WTC11 (cell line): ENCODE data around the gene RBM10. TPM values are rescaled to one million over a fixed set of nuclear protein-coding genes. Genes with fewer than 3 reads are reported as not detected.

Experiments
- ATAC-seq: fragments of 200-7000 bp; cut with Tn5 transposase; 2 replicates; pipeline ENCODE4 v1.10.0; 2021; ENCODE audit warnings: mild to moderate bottlenecking, moderate library complexity
- CTCF ChIA-PET: fragments of 300-600 bp; sonication (Branson Sonifier 250); formaldehyde crosslinking; loops from one replicate; lab custom pipeline; 2021; ENCODE audit warnings: antibody characterized with exemption; lab: Charles Lee
- POLR2A ChIA-PET: fragments of 350-600 bp; sonication (Branson Sonifier 250); formaldehyde crosslinking; loops from one replicate; lab custom pipeline; 2021; ENCODE audit warnings: antibody characterized with exemption; lab: Charles Lee
- DNase-seq: peaks from one replicate; pipeline ENCODE4 v3.0.0; 2021; ENCODE audit warnings: low spot score
- H3K27ac Mint-ChIP-seq: 2 replicates; pipeline ENCODE4 v1.8.0; 2021; ENCODE audit warnings: mixed read lengths
- H3K27me3 Mint-ChIP-seq: 2 replicates; pipeline ENCODE4 v1.8.0; 2021; ENCODE audit warnings: low read depth, mild to moderate bottlenecking, moderate library complexity, mixed read lengths
- H3K36me3 Mint-ChIP-seq: 2 replicates; pipeline ENCODE4 v1.8.0; 2021; ENCODE audit warnings: mixed read lengths
- H3K4me1 Mint-ChIP-seq: 2 replicates; pipeline ENCODE4 v1.8.0; 2022; ENCODE audit warnings: mixed read lengths
- H3K4me3 Mint-ChIP-seq: 2 replicates; pipeline ENCODE4 v1.8.0; 2021; ENCODE audit warnings: mild to moderate bottlenecking, moderate library complexity, mixed read lengths
- H3K9me3 Mint-ChIP-seq: 2 replicates; pipeline ENCODE4 v1.8.0; 2021; ENCODE audit warnings: mixed read lengths
- CREM ChIP-seq: sonication (generic); formaldehyde crosslinking; IDR thresholded peaks from 2 replicates; pipeline ENCODE4 v1.8.1; 2022; ENCODE audit warnings: mild to moderate bottlenecking, missing genetic modification reagents, moderate library complexity
- GABPB1 ChIP-seq: sonication (generic); formaldehyde crosslinking; IDR thresholded peaks from 2 replicates; pipeline ENCODE4 v1.8.1; 2023; ENCODE audit warnings: mild to moderate bottlenecking, missing genetic modification reagents
- NR1H2 ChIP-seq: sonication (generic); formaldehyde crosslinking; IDR thresholded peaks from 2 replicates; pipeline ENCODE4 v1.9.0; 2021; ENCODE audit warnings: mild to moderate bottlenecking, moderate library complexity, missing genetic modification reagents
- SMAD3 ChIP-seq: sonication (generic); formaldehyde crosslinking; IDR thresholded peaks from 2 replicates; pipeline ENCODE4 v1.8.0; 2022; ENCODE audit warnings: missing genetic modification reagents, mild to moderate bottlenecking, borderline replicate concordance
- SOX15 ChIP-seq: fragments of 250-450 bp; sonication (Bioruptor Pico); IDR thresholded peaks from 2 replicates; pipeline ENCODE4 v1.9.0; 2021; ENCODE audit warnings: mild to moderate bottlenecking
- TEAD1 ChIP-seq: sonication (generic); formaldehyde crosslinking; IDR thresholded peaks from 2 replicates; pipeline ENCODE4 v1.8.0; 2022; ENCODE audit warnings: mild to moderate bottlenecking, missing genetic modification reagents
- TEAD4 ChIP-seq: sonication (generic); formaldehyde crosslinking; IDR thresholded peaks from 2 replicates; pipeline ENCODE4 v1.8.0; 2022; ENCODE audit warnings: mild to moderate bottlenecking, missing genetic modification reagents
- total RNA-seq: library from RNA; stranded (reverse); gene quantifications from 3 replicates; pipeline ENCODE4 v1.2.3, GENCODE V29; 2021
- TF ChIP-seq, protein P1 (sequence below): sonication (generic); formaldehyde crosslinking; IDR thresholded peaks from 2 replicates; pipeline ENCODE4 v1.8.1; 2022; ENCODE audit warnings: missing genetic modification reagents, borderline replicate concordance
- TF ChIP-seq, protein P2 (sequence below): sonication (generic); formaldehyde crosslinking; IDR thresholded peaks from 2 replicates; pipeline ENCODE4 v1.8.1; 2023; ENCODE audit warnings: mild to moderate bottlenecking, moderate library complexity, missing genetic modification reagents
- TF ChIP-seq, protein P3 (sequence below): sonication (generic); formaldehyde crosslinking; IDR thresholded peaks from 2 replicates; pipeline ENCODE4 v1.8.0; 2022; ENCODE audit warnings: mild to moderate bottlenecking, missing genetic modification reagents
- TF ChIP-seq, protein P4 (sequence below): sonication (generic); formaldehyde crosslinking; IDR thresholded peaks from 2 replicates; pipeline ENCODE4 v1.8.0; 2023; ENCODE audit warnings: mild to moderate bottlenecking, missing genetic modification reagents
- TF ChIP-seq, protein P5 (sequence below): sonication (generic); formaldehyde crosslinking; IDR thresholded peaks from 2 replicates; pipeline ENCODE4 v1.8.1; 2023; ENCODE audit warnings: mild to moderate bottlenecking, missing genetic modification reagents
- TF ChIP-seq, protein P6 (sequence below): sonication (generic); formaldehyde crosslinking; IDR thresholded peaks from 2 replicates; pipeline ENCODE4 v1.8.1; 2023; ENCODE audit warnings: mild to moderate bottlenecking, missing genetic modification reagents, moderate library complexity
- TF ChIP-seq, protein P7 (sequence below): fragments of 250-450 bp; sonication (Bioruptor Pico); IDR thresholded peaks from 2 replicates; pipeline ENCODE4 v1.9.0; 2021; ENCODE audit warnings: mild to moderate bottlenecking, borderline replicate concordance

The RBM10 gene
- total RNA-seq, 1 experiment from 2014 or later: 66.1 TPM

DNA sequence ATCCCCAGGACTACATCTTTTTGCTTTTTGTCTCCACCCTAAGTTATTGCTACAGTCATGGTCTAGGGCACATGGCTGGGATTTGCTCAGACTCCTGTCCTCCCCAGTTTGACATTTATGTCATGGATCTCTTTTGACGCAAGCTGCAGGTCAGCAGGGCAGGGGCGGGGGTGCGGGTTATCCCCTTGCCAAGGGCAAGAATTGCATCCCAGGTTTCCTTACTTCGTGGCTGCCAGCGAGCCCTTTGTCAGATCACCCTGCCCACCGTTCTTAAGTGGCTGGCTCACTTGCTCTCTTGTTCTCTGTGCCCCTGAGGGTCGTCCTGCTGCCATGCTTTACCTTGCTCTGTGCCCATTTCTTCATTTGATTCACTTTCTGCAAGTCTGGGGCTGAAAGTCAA is 27.5 kb downstream of the RBM10 start:
- peaks cover 12% of the 10 kb centered on the region for H3K36me3 Mint-ChIP-seq
- DNase-seq: no peak
- ChIA-PET CTCF (interaction anchor here (1.1 kb wide), 1 partner anchor 28 kb away, joined by 3 read pairs; the partner anchor contains the start of genes NDUFB11 and RBM10), POLR2A (no interaction called here)
- no peaks in the 10 kb centered on the region for H3K4me1 Mint-ChIP-seq
- H3K9me3 Mint-ChIP-seq: no peaks in the 10 kb centered on the region
- TF ChIP-seq, protein P1, sequence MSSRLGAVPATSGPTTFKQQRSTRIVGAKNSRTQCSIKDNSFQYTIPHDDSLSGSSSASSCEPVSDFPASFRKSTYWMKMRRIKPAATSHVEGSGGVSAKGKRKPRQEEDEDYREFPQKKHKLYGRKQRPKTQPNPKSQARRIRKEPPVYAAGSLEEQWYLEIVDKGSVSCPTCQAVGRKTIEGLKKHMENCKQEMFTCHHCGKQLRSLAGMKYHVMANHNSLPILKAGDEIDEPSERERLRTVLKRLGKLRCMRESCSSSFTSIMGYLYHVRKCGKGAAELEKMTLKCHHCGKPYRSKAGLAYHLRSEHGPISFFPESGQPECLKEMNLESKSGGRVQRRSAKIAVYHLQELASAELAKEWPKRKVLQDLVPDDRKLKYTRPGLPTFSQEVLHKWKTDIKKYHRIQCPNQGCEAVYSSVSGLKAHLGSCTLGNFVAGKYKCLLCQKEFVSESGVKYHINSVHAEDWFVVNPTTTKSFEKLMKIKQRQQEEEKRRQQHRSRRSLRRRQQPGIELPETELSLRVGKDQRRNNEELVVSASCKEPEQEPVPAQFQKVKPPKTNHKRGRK: no peak
- no peak for TF ChIP-seq GABPB1 (CRISPR knock-in tag)
- no peak for TF ChIP-seq TEAD1 (CRISPR knock-in tag)
- no peak for TF ChIP-seq CREM (CRISPR knock-in tag)
- TF ChIP-seq SMAD3 (CRISPR knock-in tag): no peak
- no peak for TF ChIP-seq TEAD4 (CRISPR knock-in tag)
- TF ChIP-seq, protein P2, sequence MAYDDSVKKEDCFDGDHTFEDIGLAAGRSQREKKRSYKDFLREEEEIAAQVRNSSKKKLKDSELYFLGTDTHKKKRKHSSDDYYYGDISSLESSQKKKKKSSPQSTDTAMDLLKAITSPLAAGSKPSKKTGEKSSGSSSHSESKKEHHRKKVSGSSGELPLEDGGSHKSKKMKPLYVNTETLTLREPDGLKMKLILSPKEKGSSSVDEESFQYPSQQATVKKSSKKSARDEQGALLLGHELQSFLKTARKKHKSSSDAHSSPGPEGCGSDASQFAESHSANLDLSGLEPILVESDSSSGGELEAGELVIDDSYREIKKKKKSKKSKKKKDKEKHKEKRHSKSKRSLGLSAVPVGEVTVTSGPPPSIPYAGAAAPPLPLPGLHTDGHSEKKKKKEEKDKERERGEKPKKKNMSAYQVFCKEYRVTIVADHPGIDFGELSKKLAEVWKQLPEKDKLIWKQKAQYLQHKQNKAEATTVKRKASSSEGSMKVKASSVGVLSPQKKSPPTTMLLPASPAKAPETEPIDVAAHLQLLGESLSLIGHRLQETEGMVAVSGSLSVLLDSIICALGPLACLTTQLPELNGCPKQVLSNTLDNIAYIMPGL: no peak
- TF ChIP-seq, protein P3, sequence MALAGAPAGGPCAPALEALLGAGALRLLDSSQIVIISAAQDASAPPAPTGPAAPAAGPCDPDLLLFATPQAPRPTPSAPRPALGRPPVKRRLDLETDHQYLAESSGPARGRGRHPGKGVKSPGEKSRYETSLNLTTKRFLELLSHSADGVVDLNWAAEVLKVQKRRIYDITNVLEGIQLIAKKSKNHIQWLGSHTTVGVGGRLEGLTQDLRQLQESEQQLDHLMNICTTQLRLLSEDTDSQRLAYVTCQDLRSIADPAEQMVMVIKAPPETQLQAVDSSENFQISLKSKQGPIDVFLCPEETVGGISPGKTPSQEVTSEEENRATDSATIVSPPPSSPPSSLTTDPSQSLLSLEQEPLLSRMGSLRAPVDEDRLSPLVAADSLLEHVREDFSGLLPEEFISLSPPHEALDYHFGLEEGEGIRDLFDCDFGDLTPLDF (CRISPR knock-in tag): no peak
- TF ChIP-seq NR1H2 (CRISPR knock-in tag): no peak
- TF ChIP-seq, protein P4, sequence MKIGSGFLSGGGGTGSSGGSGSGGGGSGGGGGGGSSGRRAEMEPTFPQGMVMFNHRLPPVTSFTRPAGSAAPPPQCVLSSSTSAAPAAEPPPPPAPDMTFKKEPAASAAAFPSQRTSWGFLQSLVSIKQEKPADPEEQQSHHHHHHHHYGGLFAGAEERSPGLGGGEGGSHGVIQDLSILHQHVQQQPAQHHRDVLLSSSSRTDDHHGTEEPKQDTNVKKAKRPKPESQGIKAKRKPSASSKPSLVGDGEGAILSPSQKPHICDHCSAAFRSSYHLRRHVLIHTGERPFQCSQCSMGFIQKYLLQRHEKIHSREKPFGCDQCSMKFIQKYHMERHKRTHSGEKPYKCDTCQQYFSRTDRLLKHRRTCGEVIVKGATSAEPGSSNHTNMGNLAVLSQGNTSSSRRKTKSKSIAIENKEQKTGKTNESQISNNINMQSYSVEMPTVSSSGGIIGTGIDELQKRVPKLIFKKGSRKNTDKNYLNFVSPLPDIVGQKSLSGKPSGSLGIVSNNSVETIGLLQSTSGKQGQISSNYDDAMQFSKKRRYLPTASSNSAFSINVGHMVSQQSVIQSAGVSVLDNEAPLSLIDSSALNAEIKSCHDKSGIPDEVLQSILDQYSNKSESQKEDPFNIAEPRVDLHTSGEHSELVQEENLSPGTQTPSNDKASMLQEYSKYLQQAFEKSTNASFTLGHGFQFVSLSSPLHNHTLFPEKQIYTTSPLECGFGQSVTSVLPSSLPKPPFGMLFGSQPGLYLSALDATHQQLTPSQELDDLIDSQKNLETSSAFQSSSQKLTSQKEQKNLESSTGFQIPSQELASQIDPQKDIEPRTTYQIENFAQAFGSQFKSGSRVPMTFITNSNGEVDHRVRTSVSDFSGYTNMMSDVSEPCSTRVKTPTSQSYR (CRISPR knock-in tag): no peak
- TF ChIP-seq, protein P5, sequence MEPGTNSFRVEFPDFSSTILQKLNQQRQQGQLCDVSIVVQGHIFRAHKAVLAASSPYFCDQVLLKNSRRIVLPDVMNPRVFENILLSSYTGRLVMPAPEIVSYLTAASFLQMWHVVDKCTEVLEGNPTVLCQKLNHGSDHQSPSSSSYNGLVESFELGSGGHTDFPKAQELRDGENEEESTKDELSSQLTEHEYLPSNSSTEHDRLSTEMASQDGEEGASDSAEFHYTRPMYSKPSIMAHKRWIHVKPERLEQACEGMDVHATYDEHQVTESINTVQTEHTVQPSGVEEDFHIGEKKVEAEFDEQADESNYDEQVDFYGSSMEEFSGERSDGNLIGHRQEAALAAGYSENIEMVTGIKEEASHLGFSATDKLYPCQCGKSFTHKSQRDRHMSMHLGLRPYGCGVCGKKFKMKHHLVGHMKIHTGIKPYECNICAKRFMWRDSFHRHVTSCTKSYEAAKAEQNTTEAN: no peak
- TF ChIP-seq, protein P6, sequence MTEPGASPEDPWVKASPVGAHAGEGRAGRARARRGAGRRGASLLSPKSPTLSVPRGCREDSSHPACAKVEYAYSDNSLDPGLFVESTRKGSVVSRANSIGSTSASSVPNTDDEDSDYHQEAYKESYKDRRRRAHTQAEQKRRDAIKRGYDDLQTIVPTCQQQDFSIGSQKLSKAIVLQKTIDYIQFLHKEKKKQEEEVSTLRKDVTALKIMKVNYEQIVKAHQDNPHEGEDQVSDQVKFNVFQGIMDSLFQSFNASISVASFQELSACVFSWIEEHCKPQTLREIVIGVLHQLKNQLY (CRISPR knock-in tag): no peak
- TF ChIP-seq, protein P7, sequence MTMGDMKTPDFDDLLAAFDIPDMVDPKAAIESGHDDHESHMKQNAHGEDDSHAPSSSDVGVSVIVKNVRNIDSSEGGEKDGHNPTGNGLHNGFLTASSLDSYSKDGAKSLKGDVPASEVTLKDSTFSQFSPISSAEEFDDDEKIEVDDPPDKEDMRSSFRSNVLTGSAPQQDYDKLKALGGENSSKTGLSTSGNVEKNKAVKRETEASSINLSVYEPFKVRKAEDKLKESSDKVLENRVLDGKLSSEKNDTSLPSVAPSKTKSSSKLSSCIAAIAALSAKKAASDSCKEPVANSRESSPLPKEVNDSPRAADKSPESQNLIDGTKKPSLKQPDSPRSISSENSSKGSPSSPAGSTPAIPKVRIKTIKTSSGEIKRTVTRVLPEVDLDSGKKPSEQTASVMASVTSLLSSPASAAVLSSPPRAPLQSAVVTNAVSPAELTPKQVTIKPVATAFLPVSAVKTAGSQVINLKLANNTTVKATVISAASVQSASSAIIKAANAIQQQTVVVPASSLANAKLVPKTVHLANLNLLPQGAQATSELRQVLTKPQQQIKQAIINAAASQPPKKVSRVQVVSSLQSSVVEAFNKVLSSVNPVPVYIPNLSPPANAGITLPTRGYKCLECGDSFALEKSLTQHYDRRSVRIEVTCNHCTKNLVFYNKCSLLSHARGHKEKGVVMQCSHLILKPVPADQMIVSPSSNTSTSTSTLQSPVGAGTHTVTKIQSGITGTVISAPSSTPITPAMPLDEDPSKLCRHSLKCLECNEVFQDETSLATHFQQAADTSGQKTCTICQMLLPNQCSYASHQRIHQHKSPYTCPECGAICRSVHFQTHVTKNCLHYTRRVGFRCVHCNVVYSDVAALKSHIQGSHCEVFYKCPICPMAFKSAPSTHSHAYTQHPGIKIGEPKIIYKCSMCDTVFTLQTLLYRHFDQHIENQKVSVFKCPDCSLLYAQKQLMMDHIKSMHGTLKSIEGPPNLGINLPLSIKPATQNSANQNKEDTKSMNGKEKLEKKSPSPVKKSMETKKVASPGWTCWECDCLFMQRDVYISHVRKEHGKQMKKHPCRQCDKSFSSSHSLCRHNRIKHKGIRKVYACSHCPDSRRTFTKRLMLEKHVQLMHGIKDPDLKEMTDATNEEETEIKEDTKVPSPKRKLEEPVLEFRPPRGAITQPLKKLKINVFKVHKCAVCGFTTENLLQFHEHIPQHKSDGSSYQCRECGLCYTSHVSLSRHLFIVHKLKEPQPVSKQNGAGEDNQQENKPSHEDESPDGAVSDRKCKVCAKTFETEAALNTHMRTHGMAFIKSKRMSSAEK (CRISPR knock-in tag): no peak
- no peak for TF ChIP-seq SOX15
- TF ChIP-seq, all 79 proteins: peak for 0
- no peak for ATAC-seq
- no peak overlapping the region for H3K4me3 Mint-ChIP-seq
- H3K27me3 Mint-ChIP-seq: no peaks in the 10 kb centered on the region
- no peak overlapping the region for H3K27ac Mint-ChIP-seq
